K562 (cell line): ENCODE data around the gene METTL25B. TPM values are rescaled to one million over a fixed set of nuclear protein-coding genes. Genes with fewer than 3 reads are reported as not detected.

Source experiments
- C11orf30 ChIP-seq: fragments of 450-650 bp; IDR thresholded peaks from 2 replicates; pipeline ENCODE4 v1.6.1; 2016; ENCODE audit warnings: low read depth, mild to moderate bottlenecking
- CBX3 ChIP-seq, 2 experiments: IDR thresholded peaks; 1 replicate in 1 of 2; 2 replicates in 1 of 2; pipeline ENCODE4 v1.6.1; 2012; ENCODE audit warnings: inconsistent platforms in 2 of 2, low read length in 2 of 2, borderline replicate concordance in 1 of 2, control low read depth in 1 of 2
- GATA2 ChIP-seq: sonication (generic); formaldehyde crosslinking; IDR thresholded peaks from 2 replicates; pipeline ENCODE4 v1.4.0; 2020; ENCODE audit warnings: mild to moderate bottlenecking, missing genetic modification reagents
- KAT7 ChIP-seq: sonication (generic); formaldehyde crosslinking; IDR thresholded peaks from 2 replicates; pipeline ENCODE4 v1.8.0; 2022; ENCODE audit warnings: missing genetic modification reagents, mild to moderate bottlenecking, borderline replicate concordance
- KLF13 ChIP-seq: fragments of 450-650 bp; IDR thresholded peaks from 2 replicates; pipeline ENCODE4 v1.6.1; 2016; ENCODE audit warnings: missing genetic modification characterization, low read depth, mild to moderate bottlenecking, missing compliant biosample characterization, moderate library complexity, borderline replicate concordance
- TAF1 ChIP-seq: IDR thresholded peaks from 2 replicates; pipeline ENCODE4 v1.6.1; 2011; ENCODE audit warnings: mild to moderate bottlenecking, low read length, moderate library complexity; ENCODE audit not compliant: insufficient read depth, control insufficient read depth, severe bottlenecking; ENCODE audit errors: extremely low read depth
- YBX1 ChIP-seq: fragments of 450-650 bp; IDR thresholded peaks from 2 replicates; pipeline ENCODE4 v1.7.1; 2016; ENCODE audit warnings: mild to moderate bottlenecking
- ZNF311 ChIP-seq: fragments of 250-450 bp; sonication (Bioruptor Pico); IDR thresholded peaks from 2 replicates; pipeline ENCODE4 v1.4.0; 2020; ENCODE audit warnings: mild to moderate bottlenecking, moderate library complexity
- ZNF316 ChIP-seq: fragments of 450-650 bp; IDR thresholded peaks from 2 replicates; pipeline ENCODE4 v1.6.1; 2016
- ZNF436 ChIP-seq: fragments of 250-450, 450-650 bp; sonication (Bioruptor Pico); formaldehyde crosslinking; IDR thresholded peaks from 2 replicates; pipeline ENCODE4 v1.7.0; 2020; ENCODE audit warnings: mild to moderate bottlenecking
- ZNF785 ChIP-seq: fragments of 250-450 bp; sonication (Bioruptor Pico); IDR thresholded peaks from 2 replicates; pipeline ENCODE4 v1.4.0; 2020; ENCODE audit warnings: mild to moderate bottlenecking
- polyA plus RNA-seq, 8 experiments: library from polyadenylated mRNA; depleted of rRNA in 4 of 8; stranded (reverse) in 5 of 8; unstranded in 3 of 8; fragments of >200 nt; fragmentation: Nextera tagmentation in 2 of 8; fragmentation: Illumina TruSeq in 1 of 8; extraction: Ambion mirVana in 2 of 8; extraction: Trizol in 1 of 8; gene quantifications; 2 replicates each; pipeline versions ENCODE4 v1.2.1 to v1.2.3, GENCODE V29; 2011 to 2014; ENCODE audit warnings: inconsistent platforms in 1 of 8, missing spikeins in 1 of 8
- total RNA-seq, 7 experiments: library from RNA; depleted of rRNA in 6 of 7; stranded (reverse); fragments of >200 nt in 6 of 7; fragmentation: Illumina TruSeq in 2 of 7; extraction: Trizol in 2 of 7; gene quantifications; 2 replicates each; pipeline versions ENCODE4 v1.2.1 to v1.2.3, GENCODE V29; 2011 to 2021; ENCODE audit warnings: low replicate concordance in 1 of 7
- TF ChIP-seq, protein P1 (sequence below): fragments of 250-450 bp; sonication (Bioruptor Pico); IDR thresholded peaks from 2 replicates; pipeline ENCODE4 v1.5.0; 2020; ENCODE audit warnings: mild to moderate bottlenecking, borderline replicate concordance
- TF ChIP-seq, protein P2 (sequence below): IDR thresholded peaks from 2 replicates; pipeline ENCODE4 v1.6.1; 2014; ENCODE audit warnings: antibody characterized with exemption
- TF ChIP-seq, protein P3 (sequence below): IDR thresholded peaks from 2 replicates; pipeline ENCODE4 v1.6.1; 2011; ENCODE audit warnings: borderline replicate concordance, low read depth, mild to moderate bottlenecking, moderate library complexity, low read length; ENCODE audit not compliant: insufficient read depth, poor library complexity, severe bottlenecking
- TF ChIP-seq, protein P4 (sequence below): fragments of 450-650 bp; formaldehyde crosslinking; IDR thresholded peaks from 2 replicates; pipeline ENCODE4 v1.4.0; 2020; ENCODE audit warnings: mild to moderate bottlenecking, moderate library complexity

METTL25B gene
- total and polyA plus RNA-seq, 9 of the 15 experiments (the other 6 are each of a cell fraction or from before 2014, with no cell fraction given) = 7.7 to 48.3 (median 33.1) TPM

DNA sequence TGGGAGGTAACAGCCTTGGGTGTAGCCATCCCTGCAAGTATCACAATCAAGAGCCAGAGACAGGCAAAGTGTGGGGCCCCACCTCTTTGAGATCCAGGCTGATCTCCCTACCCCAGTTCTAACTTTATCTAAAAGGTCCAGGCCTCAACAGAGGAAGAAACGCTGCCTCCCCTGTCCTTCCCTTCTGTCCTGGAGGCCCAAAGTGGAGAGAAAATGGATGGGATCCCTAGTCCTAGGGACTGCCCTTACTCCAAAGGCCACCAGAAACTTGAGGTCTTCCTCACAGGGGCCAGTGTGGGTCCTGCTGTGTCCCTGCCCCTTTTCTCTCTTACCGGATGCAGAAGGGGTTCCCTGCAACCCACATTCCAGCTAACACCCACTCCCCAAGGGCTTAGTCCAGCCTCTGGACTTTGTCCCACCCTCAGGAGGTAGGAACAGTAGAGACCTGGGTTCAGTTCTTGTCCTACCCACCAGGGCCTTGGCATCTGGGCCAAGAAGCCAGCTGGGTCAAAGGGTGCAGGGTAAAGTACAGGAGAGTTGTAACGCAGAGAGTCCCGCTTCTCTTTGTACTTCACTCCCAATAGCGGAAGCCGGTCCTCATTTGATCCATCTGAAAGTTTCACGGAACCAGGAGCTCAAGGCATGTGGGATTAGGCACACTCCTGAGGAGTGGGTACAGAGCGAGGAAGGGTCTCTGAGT lies 21.3 kb downstream of the METTL25B start (continued):
- TF ChIP-seq, protein P1, sequence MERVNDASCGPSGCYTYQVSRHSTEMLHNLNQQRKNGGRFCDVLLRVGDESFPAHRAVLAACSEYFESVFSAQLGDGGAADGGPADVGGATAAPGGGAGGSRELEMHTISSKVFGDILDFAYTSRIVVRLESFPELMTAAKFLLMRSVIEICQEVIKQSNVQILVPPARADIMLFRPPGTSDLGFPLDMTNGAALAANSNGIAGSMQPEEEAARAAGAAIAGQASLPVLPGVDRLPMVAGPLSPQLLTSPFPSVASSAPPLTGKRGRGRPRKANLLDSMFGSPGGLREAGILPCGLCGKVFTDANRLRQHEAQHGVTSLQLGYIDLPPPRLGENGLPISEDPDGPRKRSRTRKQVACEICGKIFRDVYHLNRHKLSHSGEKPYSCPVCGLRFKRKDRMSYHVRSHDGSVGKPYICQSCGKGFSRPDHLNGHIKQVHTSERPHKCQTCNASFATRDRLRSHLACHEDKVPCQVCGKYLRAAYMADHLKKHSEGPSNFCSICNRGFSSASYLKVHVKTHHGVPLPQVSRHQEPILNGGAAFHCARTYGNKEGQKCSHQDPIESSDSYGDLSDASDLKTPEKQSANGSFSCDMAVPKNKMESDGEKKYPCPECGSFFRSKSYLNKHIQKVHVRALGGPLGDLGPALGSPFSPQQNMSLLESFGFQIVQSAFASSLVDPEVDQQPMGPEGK (CRISPR knock-in tag) = no peak
- no peak for TF ChIP-seq ZNF436
- TF ChIP-seq, protein P2, sequence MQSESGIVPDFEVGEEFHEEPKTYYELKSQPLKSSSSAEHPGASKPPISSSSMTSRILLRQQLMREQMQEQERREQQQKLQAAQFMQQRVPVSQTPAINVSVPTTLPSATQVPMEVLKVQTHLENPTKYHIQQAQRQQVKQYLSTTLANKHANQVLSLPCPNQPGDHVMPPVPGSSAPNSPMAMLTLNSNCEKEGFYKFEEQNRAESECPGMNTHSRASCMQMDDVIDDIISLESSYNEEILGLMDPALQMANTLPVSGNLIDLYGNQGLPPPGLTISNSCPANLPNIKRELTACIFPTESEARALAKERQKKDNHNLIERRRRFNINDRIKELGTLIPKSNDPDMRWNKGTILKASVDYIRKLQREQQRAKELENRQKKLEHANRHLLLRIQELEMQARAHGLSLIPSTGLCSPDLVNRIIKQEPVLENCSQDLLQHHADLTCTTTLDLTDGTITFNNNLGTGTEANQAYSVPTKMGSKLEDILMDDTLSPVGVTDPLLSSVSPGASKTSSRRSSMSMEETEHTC = no peak
- TF ChIP-seq C11orf30 = no peak
- no peak for TF ChIP-seq CBX3 (IDR thresholded peaks at IDR 0.05; ENCODE audit: borderline replicate concordance in 1 of 2, low read length in 2 of 2)
- no peak for TF ChIP-seq ZNF316
- no peak for TF ChIP-seq YBX1
- TF ChIP-seq, protein P3, sequence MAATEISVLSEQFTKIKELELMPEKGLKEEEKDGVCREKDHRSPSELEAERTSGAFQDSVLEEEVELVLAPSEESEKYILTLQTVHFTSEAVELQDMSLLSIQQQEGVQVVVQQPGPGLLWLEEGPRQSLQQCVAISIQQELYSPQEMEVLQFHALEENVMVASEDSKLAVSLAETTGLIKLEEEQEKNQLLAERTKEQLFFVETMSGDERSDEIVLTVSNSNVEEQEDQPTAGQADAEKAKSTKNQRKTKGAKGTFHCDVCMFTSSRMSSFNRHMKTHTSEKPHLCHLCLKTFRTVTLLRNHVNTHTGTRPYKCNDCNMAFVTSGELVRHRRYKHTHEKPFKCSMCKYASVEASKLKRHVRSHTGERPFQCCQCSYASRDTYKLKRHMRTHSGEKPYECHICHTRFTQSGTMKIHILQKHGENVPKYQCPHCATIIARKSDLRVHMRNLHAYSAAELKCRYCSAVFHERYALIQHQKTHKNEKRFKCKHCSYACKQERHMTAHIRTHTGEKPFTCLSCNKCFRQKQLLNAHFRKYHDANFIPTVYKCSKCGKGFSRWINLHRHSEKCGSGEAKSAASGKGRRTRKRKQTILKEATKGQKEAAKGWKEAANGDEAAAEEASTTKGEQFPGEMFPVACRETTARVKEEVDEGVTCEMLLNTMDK = no peak
- TF ChIP-seq, protein P4, sequence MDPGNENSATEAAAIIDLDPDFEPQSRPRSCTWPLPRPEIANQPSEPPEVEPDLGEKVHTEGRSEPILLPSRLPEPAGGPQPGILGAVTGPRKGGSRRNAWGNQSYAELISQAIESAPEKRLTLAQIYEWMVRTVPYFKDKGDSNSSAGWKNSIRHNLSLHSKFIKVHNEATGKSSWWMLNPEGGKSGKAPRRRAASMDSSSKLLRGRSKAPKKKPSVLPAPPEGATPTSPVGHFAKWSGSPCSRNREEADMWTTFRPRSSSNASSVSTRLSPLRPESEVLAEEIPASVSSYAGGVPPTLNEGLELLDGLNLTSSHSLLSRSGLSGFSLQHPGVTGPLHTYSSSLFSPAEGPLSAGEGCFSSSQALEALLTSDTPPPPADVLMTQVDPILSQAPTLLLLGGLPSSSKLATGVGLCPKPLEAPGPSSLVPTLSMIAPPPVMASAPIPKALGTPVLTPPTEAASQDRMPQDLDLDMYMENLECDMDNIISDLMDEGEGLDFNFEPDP (CRISPR knock-in tag) = no peak
- TF ChIP-seq TAF1 = peak; percentile 54
- TF ChIP-seq KAT7 (CRISPR knock-in tag) = no peak
- no peak for TF ChIP-seq ZNF785 (CRISPR knock-in tag)
- TF ChIP-seq GATA2 (CRISPR knock-in tag) = no peak
- no peak for TF ChIP-seq KLF13 (tag)
- TF ChIP-seq ZNF311 (CRISPR knock-in tag) = no peak
